GM12874 (cell line): ENCODE data around the gene DNASE1.

Experiments used
- TF ChIP-seq, protein P1 (sequence below): IDR thresholded peaks from 2 replicates; pipeline ENCODE4 v1.5.1; 2011; ENCODE audit warnings: low read depth, mild to moderate bottlenecking, control low read depth, low read length, moderate library complexity; ENCODE audit not compliant: insufficient read depth

Gene DNASE1

DNA sequence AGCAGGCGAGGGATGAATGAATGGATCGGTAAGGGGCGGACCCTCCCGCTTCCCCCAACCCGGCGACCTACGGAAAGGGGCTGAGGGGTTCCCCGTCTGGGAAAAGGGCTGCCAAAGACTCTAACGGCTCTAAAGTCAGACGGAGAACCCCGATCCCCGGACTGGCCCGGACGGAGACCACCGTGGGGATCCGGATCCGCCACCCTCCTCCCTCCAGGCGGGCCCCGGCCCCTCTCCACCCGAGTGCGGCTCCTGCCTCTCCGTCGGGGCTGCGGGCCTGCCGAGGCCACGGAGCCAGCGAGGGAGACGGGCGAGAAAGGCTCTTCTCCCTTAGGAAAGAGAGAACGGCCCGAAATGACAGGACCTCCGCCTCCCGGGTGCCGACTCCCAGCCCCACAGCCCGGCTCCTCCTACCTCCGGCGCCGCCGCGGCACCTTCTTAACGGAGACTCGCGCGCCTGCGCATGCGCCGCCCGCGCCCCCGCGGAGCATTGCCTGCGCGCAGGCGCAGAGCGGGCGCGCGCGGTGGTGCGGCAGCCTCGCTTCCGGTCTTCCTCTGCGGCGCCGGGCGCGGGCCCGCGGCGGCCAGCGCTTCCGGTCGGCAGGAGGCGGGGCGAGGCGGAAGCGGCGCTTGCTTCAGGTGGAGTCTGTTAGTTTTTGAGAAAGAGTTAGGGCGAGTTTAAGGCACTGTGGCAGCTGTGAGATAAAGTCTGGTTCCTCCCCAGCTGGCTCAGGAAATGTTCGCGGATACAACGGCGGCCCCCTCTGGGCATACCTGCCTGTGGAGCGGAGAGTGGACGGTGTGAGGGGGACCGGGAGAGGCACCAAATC lies 43.1 kb upstream of the DNASE1 start, which contains the start of gene SLX4:
Gene SLX4, minus strand, starts transcription at position 461 of the 830 bp plus-strand sequence. CDS start 2,642 bp downstream, outside the sequence.
- TF ChIP-seq, protein P1, sequence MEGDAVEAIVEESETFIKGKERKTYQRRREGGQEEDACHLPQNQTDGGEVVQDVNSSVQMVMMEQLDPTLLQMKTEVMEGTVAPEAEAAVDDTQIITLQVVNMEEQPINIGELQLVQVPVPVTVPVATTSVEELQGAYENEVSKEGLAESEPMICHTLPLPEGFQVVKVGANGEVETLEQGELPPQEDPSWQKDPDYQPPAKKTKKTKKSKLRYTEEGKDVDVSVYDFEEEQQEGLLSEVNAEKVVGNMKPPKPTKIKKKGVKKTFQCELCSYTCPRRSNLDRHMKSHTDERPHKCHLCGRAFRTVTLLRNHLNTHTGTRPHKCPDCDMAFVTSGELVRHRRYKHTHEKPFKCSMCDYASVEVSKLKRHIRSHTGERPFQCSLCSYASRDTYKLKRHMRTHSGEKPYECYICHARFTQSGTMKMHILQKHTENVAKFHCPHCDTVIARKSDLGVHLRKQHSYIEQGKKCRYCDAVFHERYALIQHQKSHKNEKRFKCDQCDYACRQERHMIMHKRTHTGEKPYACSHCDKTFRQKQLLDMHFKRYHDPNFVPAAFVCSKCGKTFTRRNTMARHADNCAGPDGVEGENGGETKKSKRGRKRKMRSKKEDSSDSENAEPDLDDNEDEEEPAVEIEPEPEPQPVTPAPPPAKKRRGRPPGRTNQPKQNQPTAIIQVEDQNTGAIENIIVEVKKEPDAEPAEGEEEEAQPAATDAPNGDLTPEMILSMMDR: no peak

DNA sequence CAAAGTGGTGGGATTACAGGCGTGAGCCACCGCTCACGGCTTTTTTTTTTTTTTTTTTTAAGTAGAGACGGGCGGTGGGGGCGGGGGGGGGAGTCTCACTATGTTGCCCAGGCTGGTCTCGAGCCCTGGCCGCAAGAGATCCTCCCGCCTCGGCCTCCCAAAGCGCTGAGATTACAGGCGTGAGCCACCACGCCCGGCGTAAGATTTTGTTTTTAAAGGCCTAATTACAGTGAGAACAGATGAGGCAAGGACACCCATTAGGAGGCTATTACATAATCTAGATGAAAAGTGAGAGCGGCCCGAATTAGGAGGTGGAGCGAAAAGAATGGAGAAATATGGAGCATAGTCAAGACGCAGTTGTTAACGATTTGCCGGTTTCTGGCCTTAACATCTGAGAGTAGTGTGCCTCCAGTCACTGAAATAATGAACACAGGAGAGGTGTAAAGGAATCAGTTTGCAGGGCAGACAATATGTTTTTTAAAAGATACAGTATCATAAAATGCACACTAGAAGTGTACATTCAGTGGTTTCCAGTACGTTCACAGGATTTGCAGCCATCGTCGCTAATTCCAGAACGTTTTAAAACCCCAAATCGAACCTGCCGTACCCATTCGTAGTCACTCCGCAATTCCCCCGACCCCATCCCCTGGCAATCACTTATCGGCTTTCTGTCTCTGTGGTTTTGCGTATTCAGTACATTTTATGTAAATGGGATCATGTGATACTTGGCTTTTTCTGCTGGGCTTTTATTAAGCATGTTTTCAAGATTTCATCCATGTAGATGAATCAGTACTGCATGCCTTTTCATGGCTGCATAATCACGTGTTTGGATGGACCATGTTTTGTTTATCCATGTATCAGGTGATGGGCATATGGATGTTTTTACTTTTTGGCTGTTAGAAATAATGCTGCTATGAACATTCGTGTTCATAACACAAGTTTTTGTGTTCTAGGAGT lies 41.7 kb upstream of the DNASE1 start:
- TF ChIP-seq, protein P1: no peak

DNA sequence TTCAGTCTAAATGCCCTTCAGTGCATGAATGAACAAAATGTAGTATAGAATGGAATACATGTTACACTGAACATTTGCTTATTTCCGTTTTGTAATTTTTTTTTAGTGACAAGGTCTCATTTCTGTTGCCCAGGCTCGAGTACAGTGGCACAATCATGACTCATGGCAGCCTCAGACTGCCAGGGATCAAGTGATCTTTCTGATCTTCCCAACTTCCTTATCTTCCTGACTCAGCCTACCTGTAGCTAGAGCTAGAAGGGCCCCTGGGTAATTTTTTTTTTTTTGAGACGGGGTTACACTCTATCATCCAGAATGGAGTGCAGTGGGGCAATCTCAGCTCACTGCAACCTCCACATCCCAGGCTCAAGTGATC lies 35.7 kb upstream of the DNASE1 start:
- TF ChIP-seq, protein P1: no peak

DNA sequence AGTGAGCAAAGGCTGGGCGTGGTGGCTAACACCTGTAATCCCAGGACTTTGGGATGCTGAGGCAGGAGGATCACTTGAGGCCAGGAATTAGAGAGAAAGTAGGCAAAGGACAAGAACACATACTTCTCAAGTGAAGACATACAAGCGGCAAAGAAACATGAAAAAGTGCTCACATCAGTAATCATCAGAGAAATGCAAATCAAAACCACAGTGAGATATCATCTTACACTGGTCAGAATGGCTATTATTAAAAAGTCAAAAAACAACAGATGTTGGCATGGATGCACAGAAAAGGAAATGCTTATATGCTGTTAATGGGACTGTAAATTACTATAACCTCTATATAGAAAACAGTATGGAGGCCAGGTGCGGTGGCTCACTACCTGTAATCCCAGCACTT lies 30.8 kb upstream of the DNASE1 start:
- TF ChIP-seq, protein P1: no peak

DNA sequence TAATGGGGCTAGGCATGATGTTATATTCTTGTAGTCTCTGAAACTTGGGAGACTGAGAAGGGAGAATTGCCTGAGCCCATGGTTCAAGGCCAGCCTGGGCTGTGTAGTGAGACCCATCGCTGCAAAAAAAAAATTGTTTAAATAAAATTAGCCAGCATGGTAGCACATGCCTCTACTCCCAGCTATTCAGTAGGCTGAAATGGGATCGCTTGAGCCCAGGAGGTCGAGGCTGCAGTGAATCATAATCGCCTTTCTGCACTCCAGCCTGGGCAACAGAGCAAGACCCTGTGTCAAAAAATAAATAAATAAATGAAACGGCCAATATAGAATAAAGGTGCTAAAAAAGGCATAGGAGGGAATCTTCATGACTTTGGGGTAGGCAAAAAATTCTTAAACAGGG lies 29.2 kb upstream of the DNASE1 start:
- TF ChIP-seq, protein P1: no peak

DNA sequence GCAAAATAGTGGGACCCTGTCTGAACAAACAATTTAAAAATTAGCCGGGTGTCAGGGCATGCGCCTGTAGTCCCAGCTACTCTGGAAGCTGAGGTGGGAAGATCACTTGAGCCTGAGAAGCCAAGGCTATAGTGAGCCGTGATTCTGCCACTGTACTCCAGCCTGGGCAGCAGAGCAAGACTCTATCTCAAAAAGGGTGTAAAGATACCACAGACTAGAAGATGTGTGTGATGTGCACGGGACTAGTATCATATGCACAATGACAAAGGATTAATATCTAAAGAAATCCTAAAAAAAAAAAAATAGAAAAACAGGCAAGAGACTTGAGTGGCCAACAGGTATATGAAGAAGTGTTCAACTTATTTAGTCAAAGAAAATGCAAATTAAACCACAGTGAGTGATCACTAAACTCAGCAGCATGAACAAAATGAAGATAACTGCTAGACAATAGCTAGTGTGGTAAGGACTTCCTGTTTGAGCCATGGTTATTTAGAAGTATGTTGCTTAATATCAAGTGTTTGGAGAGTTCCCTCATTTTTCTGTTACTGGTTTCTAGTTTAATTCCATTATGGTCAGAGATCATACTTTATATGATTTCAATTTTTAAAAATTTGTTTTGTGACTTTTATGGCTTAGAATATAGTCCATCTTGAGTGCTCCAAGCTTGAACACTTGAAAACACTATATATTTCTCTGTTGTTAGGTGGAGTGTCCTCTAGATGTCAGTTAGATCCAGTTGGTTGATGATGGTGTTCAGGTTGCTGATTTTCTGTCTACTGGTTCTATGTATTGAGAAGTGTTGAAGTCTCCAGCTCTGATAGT lies 28.4 kb upstream of the DNASE1 start:
- TF ChIP-seq, protein P1: no peak
